Activated gamma-delta T cell treated with anti-CD3 and anti-CD28 coated beads, Interleukin-2, amount 50 U/mL, for 16 hours (primary cell): ENCODE measurements around the gene P2RX7.
"Not testable (repeated sequence)": the region's sequence is repeated elsewhere in the genome, so short reads cannot be mapped to it uniquely, and the experiment has no call there.

Experiments
- DNase-seq: peaks from one replicate; pipeline ENCODE4 v3.0.0-alpha.2; 2020; ENCODE audit warnings: low read depth

The P2RX7 gene

GRCh38 chr12:121205491-121205890 lies 72.8 kb downstream of the P2RX7 start:
- no peak for DNase-seq

- DNase-seq: not testable (repeated sequence)
Measured at GRCh38 chr12:121208571-121208970, 75.9 kb downstream of the P2RX7 start.

- no peak for DNase-seq
Measured at GRCh38 chr12:121209221-121209620, 76.5 kb downstream of the P2RX7 start.

GRCh38 chr12:121209624-121210572 lies 77.2 kb downstream of the P2RX7 start, which contains the start of gene P2RX4:
P2RX4 (plus strand) TSS chr12:121210129; CDS start chr12:121210165, 36 bp downstream.
- DNase-seq: peak; percentile 73

GRCh38 chr12:121212875-121213274 lies 80.2 kb downstream of the P2RX7 start:
- DNase-seq: no peak

- no peak for DNase-seq
Measured at GRCh38 chr12:121214166-121214777, 81.6 kb downstream of the P2RX7 start.

GRCh38 chr12:121214855-121215745 lies 82.4 kb downstream of the P2RX7 start:
- no peak for DNase-seq

GRCh38 chr12:121216102-121216501 lies 83.4 kb downstream of the P2RX7 start:
- no peak for DNase-seq

GRCh38 chr12:121217063-121217462 lies 84.4 kb downstream of the P2RX7 start:
- DNase-seq: no peak

GRCh38 chr12:121217761-121218160 lies 85.1 kb downstream of the P2RX7 start:
- DNase-seq: no peak

- DNase-seq: no peak
Measured at GRCh38 chr12:121218588-121219352, 86.1 kb downstream of the P2RX7 start.

GRCh38 chr12:121219353-121219986 lies 86.8 kb downstream of the P2RX7 start:
- DNase-seq: no peak

GRCh38 chr12:121222847-121223246 lies 90.2 kb downstream of the P2RX7 start:
- no peak for DNase-seq

- no peak for DNase-seq
Measured at GRCh38 chr12:121223292-121224285, 90.9 kb downstream of the P2RX7 start.

GRCh38 chr12:121224591-121224990 lies 91.9 kb downstream of the P2RX7 start:
- DNase-seq: no peak

- no peak for DNase-seq
Measured at GRCh38 chr12:121226399-121226798, 93.7 kb downstream of the P2RX7 start.

- not testable (repeated sequence) for DNase-seq
Measured at GRCh38 chr12:121226871-121227270, 94.2 kb downstream of the P2RX7 start.

GRCh38 chr12:121227294-121227693 lies 94.6 kb downstream of the P2RX7 start:
- no peak for DNase-seq

- no peak for DNase-seq
Measured at GRCh38 chr12:121228919-121229665, 96.4 kb downstream of the P2RX7 start.
